Urinary bladder (tissue), 4 donors: ENCODE results near the gene KCNMB1. TPM values are rescaled to one million over a fixed set of nuclear protein-coding genes. Genes with fewer than 3 reads are reported as not detected.

Source experiments
- DNase-seq: peaks from one replicate; pipeline ENCODE4 v3.0.0-alpha.2; 2015; ENCODE audit errors: extremely low spot score
- H3K27ac ChIP-seq: one replicate; pipeline ENCODE4 v1.5.1; 2013; ENCODE audit warnings: low read depth, mild to moderate bottlenecking, moderate library complexity
- H3K36me3 ChIP-seq: one replicate; pipeline ENCODE4 v1.6.1; 2013; ENCODE audit warnings: mild to moderate bottlenecking, moderate library complexity; ENCODE audit not compliant: insufficient read depth
- H3K4me1 ChIP-seq: one replicate; pipeline ENCODE4 v1.6.1; 2013; ENCODE audit warnings: mild to moderate bottlenecking, moderate library complexity; ENCODE audit not compliant: insufficient read depth
- H3K4me3 ChIP-seq: one replicate; pipeline ENCODE4 v1.5.1; 2013; ENCODE audit warnings: low read depth, low read length
- WGBS: extraction: QIAGEN DNeasy Blood & Tissue Kit; methylation state at CpG from one replicate; pipeline ENCODE4 v1.1.7; 2013; 5-methylcytosine and 5-hydroxymethylcytosine counted together
- polyA plus RNA-seq: library from polyadenylated mRNA; stranded (reverse); fragments of 200-250 nt; gene quantifications from one replicate; pipeline ENCODE4 v1.2.3, GENCODE V29; 2013
- total RNA-seq: library from RNA; depleted of rRNA; stranded (reverse); fragments of >200 nt; gene quantifications from one replicate; pipeline ENCODE4 v1.2.3, GENCODE V29; 2014
- donor health status: healthy with polysubstance abuse.
- donor health status: healthy.

Gene KCNMB1
- total and polyA plus RNA-seq, 2 donors, result 10.8 to 82.8 TPM

DNA sequence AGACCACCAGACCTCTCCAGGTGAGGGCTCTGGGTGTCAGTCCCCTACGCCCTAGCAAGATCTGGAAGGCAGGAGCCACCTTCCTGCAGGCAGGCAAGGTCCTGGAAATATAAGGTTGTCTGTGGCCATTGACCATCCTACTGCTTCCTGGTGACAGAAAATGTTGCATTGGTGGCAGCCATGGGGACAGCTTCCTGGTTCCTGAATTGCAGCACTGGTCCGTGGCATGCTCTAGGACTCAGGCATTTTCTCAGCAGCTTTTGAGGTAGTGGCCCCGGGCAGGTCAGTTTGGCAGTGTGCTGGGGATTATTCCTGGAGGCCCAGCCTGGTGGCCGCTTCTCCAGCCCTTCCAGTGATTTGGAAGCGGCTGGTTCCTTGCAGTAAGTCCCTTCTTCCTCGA is 36.6 kb upstream of the KCNMB1 start:
- 84% methylated on average over 6 of the region's 6 CpGs for WGBS

GRCh38 chr5:170424629-170425028 is 35.5 kb upstream of the KCNMB1 start:
- DNase-seq, result no peak
- WGBS, result 80% methylated on average over 4 of the region's 4 CpGs
- Histone ChIP-seq H3K27ac (no peak overlapping the region), H3K36me3 (no peaks in the 10 kb centered on the region), H3K4me1 (no peaks in the 10 kb centered on the region), H3K4me3 (no peak overlapping the region)

More for the DNA sequence above, 36.6 kb upstream of the KCNMB1 start:
- no peak for DNase-seq
- Histone ChIP-seq H3K27ac (no peak overlapping the region), H3K36me3 (no peaks in the 10 kb centered on the region), H3K4me1 (no peaks in the 10 kb centered on the region), H3K4me3 (no peak overlapping the region)

- Histone ChIP-seq H3K4me3 (no peak overlapping the region), H3K27ac (no peak overlapping the region)
- WGBS, result 68% methylated on average over 7 of the region's 7 CpGs
These were observed 34.5 kb upstream of the KCNMB1 start for GRCh38 chr5:170423692-170424091.

GRCh38 chr5:170421826-170422225 is 32.7 kb upstream of the KCNMB1 start:
- H3K4me1 ChIP-seq, result no peaks in the 10 kb centered on the region
- no peak overlapping the region for H3K27ac ChIP-seq
- no peaks in the 10 kb centered on the region for H3K36me3 ChIP-seq
- WGBS, result 80% methylated on average over 2 of the region's 2 CpGs
- no peak overlapping the region for H3K4me3 ChIP-seq
- DNase-seq, result no peak

More at GRCh38 chr5:170423692-170424091, 34.5 kb upstream of the KCNMB1 start:
- no peaks in the 10 kb centered on the region for H3K36me3 ChIP-seq
- no peaks in the 10 kb centered on the region for H3K4me1 ChIP-seq
- DNase-seq, result no peak

- Histone ChIP-seq H3K27ac (no peak overlapping the region), H3K36me3 (no peaks in the 10 kb centered on the region), H3K4me3 (no peak overlapping the region), H3K4me1 (no peaks in the 10 kb centered on the region)
- WGBS, result 34% methylated on average over 9 of the region's 9 CpGs
- DNase-seq, result no peak
These were observed 31.7 kb upstream of the KCNMB1 start for GRCh38 chr5:170420806-170421412.

GRCh38 chr5:170419643-170420042 is 30.5 kb upstream of the KCNMB1 start:
- Histone ChIP-seq H3K4me3 (no peak overlapping the region), H3K4me1 (no peaks in the 10 kb centered on the region), H3K27ac (no peak overlapping the region), H3K36me3 (no peaks in the 10 kb centered on the region)
- DNase-seq, result no peak
- WGBS, result 84% methylated on average over 6 of the region's 6 CpGs

DNA sequence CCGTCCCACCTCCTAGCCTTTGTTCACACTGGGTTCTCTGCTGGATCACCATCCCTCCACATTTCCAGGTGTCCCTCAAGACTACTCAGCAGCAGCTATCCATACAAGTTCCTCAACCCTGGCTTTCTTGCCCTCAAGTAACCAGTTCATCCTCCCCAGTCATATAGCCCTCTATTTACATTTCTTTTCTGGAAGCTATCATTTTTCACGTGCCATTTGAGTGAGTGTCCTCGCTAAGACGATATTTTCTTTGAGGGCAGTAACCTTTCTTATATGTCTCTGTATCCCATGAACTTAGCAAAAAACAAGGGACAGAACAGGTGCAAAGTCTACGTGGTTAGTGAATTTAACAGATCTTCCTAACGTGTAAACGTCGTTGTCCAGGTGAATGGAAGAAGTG is 29.6 kb upstream of the KCNMB1 start:
- no peak for DNase-seq
- Histone ChIP-seq H3K4me3 (no peak overlapping the region), H3K36me3 (no peaks in the 10 kb centered on the region), H3K4me1 (no peaks in the 10 kb centered on the region), H3K27ac (no peak overlapping the region)
- 84% methylated on average over 8 of the region's 8 CpGs for WGBS

DNA sequence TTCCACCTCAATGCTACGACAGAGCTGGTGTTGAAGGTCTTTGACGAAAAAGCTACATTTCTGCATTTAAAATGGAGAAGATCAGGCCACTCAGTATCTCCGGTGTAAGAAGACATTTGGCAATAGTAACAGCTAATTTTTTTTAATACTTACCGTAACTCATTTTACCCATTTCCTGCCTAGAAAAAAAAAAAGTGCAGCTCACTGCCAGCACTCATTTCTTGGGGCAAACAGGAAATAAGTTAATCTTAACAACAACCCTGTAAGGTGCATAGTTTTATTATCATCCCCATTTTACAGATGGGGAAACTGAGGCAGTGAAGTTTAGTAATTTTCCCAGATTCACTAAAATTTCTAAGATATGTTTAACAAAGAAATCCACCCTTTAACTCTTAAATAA is 27.4 kb upstream of the KCNMB1 start:
- Histone ChIP-seq H3K4me1 (no peaks in the 10 kb centered on the region), H3K36me3 (no peaks in the 10 kb centered on the region), H3K4me3 (no peak overlapping the region), H3K27ac (no peak overlapping the region)
- 88% methylated on average over 4 of the region's 4 CpGs for WGBS
- DNase-seq, result no peak

- Histone ChIP-seq H3K4me3 (no peak overlapping the region), H3K4me1 (no peaks in the 10 kb centered on the region), H3K36me3 (no peaks in the 10 kb centered on the region), H3K27ac (no peak overlapping the region)
- WGBS, result 94% methylated on average over 6 of the region's 6 CpGs
- DNase-seq, result no peak
These were observed 25.6 kb upstream of the KCNMB1 start for GRCh38 chr5:170414786-170415185.

DNA sequence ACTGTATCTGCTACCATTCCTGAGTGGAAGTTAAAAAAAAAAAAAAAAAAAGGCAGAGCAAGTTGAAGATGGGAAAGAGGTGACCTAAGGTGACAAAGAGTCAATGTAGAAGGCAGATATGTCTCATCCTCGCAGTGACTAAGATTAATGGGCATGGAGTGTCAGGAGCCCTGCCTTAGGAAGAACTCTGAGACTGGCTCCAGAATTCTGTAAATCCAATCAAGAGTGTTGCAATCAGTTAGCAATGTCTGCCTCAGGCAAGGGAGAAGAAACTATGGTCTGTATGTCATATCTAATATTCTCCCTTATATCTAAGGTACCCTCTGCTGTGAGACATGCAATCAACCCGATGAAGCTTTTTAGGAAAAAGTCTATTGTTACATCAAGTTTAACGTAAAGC is 24.7 kb upstream of the KCNMB1 start:
- no peak for DNase-seq
- H3K36me3 ChIP-seq, result no peaks in the 10 kb centered on the region
- 92% methylated on average over 3 of the region's 3 CpGs for WGBS
- no peak overlapping the region for H3K27ac ChIP-seq
- H3K4me1 ChIP-seq, result no peaks in the 10 kb centered on the region
- H3K4me3 ChIP-seq, result no peak overlapping the region

DNA sequence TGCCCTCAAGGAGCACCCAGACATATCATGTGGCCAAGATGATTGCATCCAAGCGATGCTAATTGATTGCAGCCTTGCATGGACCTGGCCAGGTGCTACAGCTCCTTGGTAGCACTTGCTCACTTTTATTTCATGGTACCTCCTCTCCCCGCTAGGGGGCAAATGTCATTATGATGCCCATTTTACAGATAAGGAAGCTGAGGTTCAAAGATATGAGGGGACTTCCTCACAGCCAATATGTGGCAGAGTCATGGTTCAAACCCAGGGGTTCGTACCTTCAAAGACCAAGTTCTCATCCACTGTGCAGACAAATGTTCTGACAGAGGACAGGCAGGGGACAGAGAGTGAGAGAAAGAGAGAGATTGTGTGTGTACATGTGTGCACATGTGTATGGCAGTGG is 21.9 kb upstream of the KCNMB1 start:
- WGBS, result 95% methylated on average over 3 of the region's 3 CpGs

GRCh38 chr5:170410401-170410800 is 21.2 kb upstream of the KCNMB1 start:
- H3K27ac ChIP-seq, result no peak overlapping the region

More for the DNA sequence above, 21.9 kb upstream of the KCNMB1 start:
- H3K4me3 ChIP-seq, result no peak overlapping the region
- H3K36me3 ChIP-seq, result no peaks in the 10 kb centered on the region
- H3K4me1 ChIP-seq, result no peaks in the 10 kb centered on the region
- no peak overlapping the region for H3K27ac ChIP-seq
- no peak for DNase-seq

DNA sequence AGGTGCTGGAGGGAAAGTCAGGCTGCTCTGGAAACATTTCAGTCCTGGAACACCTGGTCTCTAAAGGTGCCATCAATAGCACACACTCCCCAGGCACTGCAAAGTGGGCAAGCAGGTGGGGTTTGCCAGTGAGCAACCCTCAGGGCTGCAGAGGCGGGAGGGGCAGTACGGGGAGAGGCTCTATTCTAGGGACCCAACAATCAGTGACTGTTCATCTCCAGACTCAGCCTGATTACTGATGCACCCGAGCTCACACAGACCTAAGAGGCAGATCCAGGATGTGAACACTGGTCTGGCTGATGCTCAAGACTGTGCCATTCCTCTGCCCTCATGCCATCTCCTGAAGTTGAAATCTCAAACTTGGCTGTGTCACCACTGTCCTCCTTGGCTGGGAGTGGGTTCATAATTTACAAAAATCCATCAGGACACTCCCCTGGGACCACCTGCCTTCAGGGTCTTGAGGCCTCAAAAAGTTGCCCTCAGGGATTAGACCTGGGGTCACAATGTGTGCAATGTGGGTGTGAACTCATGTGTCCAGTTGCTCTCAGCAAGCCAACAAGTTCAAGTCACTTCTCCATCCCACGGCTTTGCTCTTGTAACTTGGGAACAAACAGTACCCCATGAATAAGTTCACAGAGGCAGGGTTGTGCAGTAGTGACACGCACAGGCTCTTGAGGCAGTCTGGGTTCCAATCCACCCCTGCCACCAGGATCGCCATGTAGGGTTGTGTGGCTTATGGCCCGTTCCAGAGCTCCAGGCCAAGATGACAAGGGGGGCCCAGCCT is 19.9 kb upstream of the KCNMB1 start:
- no peak for DNase-seq
- 83% methylated on average over 7 of the region's 7 CpGs for WGBS
- Histone ChIP-seq H3K36me3 (no peaks in the 10 kb centered on the region), H3K27ac (no peak overlapping the region), H3K4me1 (no peaks in the 10 kb centered on the region), H3K4me3 (no peak overlapping the region)

More at GRCh38 chr5:170410401-170410800, 21.2 kb upstream of the KCNMB1 start:
- H3K4me1 ChIP-seq, result no peaks in the 10 kb centered on the region
- no peak overlapping the region for H3K4me3 ChIP-seq
- DNase-seq, result no peak
- no peaks in the 10 kb centered on the region for H3K36me3 ChIP-seq
- WGBS, result 98% methylated on average over 2 of the region's 2 CpGs

DNA sequence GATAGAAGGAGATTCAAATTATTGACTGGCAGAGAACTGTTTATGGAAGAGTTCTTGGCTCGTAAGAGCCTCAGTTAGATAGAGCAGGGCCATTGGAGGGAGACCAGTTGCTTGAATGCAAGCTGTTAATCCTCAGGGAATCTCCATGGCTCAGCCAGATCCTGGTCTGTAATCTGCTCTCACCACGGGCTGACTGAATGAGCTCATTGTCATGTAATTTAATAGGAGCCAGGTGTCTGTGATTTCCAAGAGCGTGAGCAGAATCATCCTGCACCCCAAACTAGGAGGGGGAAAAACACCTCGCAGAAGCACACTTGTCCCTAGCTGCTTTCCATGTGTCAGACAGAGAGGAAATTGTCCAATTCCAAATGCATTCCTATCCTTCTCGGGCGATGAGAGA is 19.1 kb upstream of the KCNMB1 start:
- DNase-seq, result no peak
- WGBS, result 29% methylated on average over 6 of the region's 6 CpGs
- Histone ChIP-seq H3K4me3 (no peak overlapping the region), H3K4me1 (no peaks in the 10 kb centered on the region), H3K36me3 (no peaks in the 10 kb centered on the region), H3K27ac (no peak overlapping the region)
